HepG2 (cell line): ENCODE data around the gene PCDH12. TPM values are rescaled to one million over a fixed set of nuclear protein-coding genes. Genes with fewer than 3 reads are reported as not detected.

Source experiments
- JUND ChIP-seq: sonication (generic); formaldehyde crosslinking; IDR thresholded peaks from 2 replicates; pipeline ENCODE4 v1.8.0; 2022; ENCODE audit warnings: mild to moderate bottlenecking, missing genetic modification reagents
- MED8 ChIP-seq: sonication (generic); formaldehyde crosslinking; IDR thresholded peaks from 2 replicates; pipeline ENCODE4 v1.8.1; 2023; ENCODE audit warnings: mild to moderate bottlenecking, missing genetic modification reagents; ENCODE audit not compliant: insufficient replicate concordance
- PAWR ChIP-seq: sonication (generic); formaldehyde crosslinking; IDR thresholded peaks from 2 replicates; pipeline ENCODE4 v1.4.0; 2020; ENCODE audit warnings: missing genetic modification reagents, mild to moderate bottlenecking, borderline replicate concordance
- RAD21 ChIP-seq: fragments of 450-650 bp; formaldehyde crosslinking; IDR thresholded peaks from 2 replicates; pipeline ENCODE4 v1.5.0; 2020; ENCODE audit warnings: mild to moderate bottlenecking
- ZC3H4 ChIP-seq: sonication (generic); formaldehyde crosslinking; IDR thresholded peaks from 2 replicates; pipeline ENCODE4 v1.4.0; 2020; ENCODE audit warnings: missing genetic modification reagents, borderline replicate concordance
- polyA plus RNA-seq, 8 experiments: library from polyadenylated mRNA; depleted of rRNA in 3 of 8; stranded (reverse) in 7 of 8; unstranded in 1 of 8; fragments of >200 nt; fragmentation: Illumina TruSeq in 4 of 8; extraction: Trizol in 4 of 8; gene quantifications; 2 replicates each; pipeline versions ENCODE4 v1.2.1 to v1.2.3, GENCODE V29; 2011 to 2016; ENCODE audit warnings: low read depth in 4 of 8, missing spikeins in 1 of 8, mixed read lengths in 1 of 8; ENCODE audit not compliant: insufficient read depth in 1 of 8
- total RNA-seq, 5 experiments: library from RNA; depleted of rRNA; stranded (reverse); fragments of >200 nt; fragmentation: Illumina TruSeq; extraction: Trizol; gene quantifications; 2 replicates each; pipeline ENCODE4 v1.2.3, GENCODE V29; 2016; ENCODE audit warnings: low read depth in 1 of 5
- TF ChIP-seq, protein P1 (sequence below): sonication (generic); formaldehyde crosslinking; IDR thresholded peaks from 2 replicates; pipeline ENCODE4 v1.4.0; 2020; ENCODE audit warnings: missing genetic modification reagents
- TF ChIP-seq, protein P2 (sequence below): sonication (generic); formaldehyde crosslinking; IDR thresholded peaks from 2 replicates; pipeline ENCODE4 v1.4.0; 2020; ENCODE audit warnings: missing genetic modification reagents
- TF ChIP-seq, protein P3 (sequence below): sonication (generic); formaldehyde crosslinking; conservative IDR thresholded peaks from 2 replicates; pipeline ENCODE4 v1.5.0; 2020; ENCODE audit warnings: missing genetic modification reagents
- TF ChIP-seq, protein P4 (sequence below): sonication (generic); formaldehyde crosslinking; IDR thresholded peaks from 2 replicates; pipeline ENCODE4 v1.8.1; 2023; ENCODE audit warnings: mild to moderate bottlenecking, missing genetic modification reagents, borderline replicate concordance
- TF ChIP-seq, protein P5 (sequence below): sonication (generic); formaldehyde crosslinking; IDR thresholded peaks from 2 replicates; pipeline ENCODE4 v1.9.0; 2021; ENCODE audit warnings: missing genetic modification reagents, mild to moderate bottlenecking, borderline replicate concordance

Gene PCDH12
- total and polyA plus RNA-seq, 2 of the 13 experiments (the other 11 are each of a cell fraction or from before 2014, with no cell fraction given): not detected

DNA sequence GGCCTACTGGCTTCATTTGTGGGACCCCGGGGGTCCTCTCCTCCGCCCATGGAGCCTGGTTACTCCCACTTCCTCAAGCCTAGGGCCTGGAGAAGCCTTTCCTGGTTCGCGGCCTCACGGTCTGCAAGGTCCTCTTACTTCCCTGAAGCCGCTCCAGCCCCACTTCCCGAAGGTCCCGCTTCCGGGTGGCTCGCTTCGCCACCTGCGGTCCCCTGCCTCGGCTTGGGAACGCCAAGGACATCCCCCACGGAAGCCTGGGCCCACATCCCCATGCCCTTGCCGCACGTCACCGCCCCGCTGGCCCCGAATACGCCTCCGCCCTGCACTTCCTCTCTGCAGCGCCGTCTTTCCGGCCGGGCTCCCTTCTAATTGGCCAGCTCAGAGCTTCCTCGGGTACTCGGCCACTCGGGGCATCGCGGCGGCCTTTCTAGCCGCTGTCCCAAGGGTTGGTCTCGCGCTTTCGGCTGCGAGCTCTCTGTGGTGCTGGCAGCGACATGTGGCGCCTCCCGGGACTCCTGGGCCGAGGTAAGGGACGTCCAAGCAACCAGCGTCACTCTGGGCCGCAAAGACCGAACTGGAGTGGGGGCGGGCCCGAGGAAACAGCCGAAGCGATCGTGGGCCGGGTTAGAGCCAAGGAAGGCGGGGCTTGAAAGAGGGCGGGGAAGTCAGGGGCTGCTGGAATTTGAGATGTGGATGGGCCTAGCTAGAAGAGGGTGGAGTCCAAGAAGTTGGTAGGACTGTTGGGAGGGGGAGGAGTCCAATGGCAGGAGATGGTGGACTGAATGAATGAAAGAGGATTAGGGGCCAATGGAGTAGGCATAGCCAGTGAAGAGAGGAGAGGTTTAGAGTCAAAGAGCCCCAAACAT lies 34.3 kb downstream of the PCDH12 start, which contains the start of gene DELE1 (continued):
- TF ChIP-seq MED8 (CRISPR knock-in tag) (peak; percentile 78), PAWR (CRISPR knock-in tag) (0 out of 2 replicates have a peak, but pooled peaks have one; percentile 88), ZC3H4 (CRISPR knock-in tag) (no peak), JUND (CRISPR knock-in tag) (peak; percentile 47; the same call in 1 of the 2 replicates), RAD21 (CRISPR knock-in tag) (no peak)
- TF ChIP-seq, protein P1, sequence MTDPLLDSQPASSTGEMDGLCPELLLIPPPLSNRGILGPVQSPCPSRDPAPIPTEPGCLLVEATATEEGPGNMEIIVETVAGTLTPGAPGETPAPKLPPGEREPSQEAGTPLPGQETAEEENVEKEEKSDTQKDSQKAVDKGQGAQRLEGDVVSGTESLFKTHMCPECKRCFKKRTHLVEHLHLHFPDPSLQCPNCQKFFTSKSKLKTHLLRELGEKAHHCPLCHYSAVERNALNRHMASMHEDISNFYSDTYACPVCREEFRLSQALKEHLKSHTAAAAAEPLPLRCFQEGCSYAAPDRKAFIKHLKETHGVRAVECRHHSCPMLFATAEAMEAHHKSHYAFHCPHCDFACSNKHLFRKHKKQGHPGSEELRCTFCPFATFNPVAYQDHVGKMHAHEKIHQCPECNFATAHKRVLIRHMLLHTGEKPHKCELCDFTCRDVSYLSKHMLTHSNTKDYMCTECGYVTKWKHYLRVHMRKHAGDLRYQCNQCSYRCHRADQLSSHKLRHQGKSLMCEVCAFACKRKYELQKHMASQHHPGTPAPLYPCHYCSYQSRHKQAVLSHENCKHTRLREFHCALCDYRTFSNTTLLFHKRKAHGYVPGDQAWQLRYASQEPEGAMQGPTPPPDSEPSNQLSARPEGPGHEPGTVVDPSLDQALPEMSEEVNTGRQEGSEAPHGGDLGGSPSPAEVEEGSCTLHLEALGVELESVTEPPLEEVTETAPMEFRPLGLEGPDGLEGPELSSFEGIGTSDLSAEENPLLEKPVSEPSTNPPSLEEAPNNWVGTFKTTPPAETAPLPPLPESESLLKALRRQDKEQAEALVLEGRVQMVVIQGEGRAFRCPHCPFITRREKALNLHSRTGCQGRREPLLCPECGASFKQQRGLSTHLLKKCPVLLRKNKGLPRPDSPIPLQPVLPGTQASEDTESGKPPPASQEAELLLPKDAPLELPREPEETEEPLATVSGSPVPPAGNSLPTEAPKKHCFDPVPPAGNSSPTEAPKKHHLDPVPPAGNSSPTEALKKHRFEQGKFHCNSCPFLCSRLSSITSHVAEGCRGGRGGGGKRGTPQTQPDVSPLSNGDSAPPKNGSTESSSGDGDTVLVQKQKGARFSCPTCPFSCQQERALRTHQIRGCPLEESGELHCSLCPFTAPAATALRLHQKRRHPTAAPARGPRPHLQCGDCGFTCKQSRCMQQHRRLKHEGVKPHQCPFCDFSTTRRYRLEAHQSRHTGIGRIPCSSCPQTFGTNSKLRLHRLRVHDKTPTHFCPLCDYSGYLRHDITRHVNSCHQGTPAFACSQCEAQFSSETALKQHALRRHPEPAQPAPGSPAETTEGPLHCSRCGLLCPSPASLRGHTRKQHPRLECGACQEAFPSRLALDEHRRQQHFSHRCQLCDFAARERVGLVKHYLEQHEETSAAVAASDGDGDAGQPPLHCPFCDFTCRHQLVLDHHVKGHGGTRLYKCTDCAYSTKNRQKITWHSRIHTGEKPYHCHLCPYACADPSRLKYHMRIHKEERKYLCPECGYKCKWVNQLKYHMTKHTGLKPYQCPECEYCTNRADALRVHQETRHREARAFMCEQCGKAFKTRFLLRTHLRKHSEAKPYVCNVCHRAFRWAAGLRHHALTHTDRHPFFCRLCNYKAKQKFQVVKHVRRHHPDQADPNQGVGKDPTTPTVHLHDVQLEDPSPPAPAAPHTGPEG (CRISPR knock-in tag): no peak
- TF ChIP-seq, protein P2, sequence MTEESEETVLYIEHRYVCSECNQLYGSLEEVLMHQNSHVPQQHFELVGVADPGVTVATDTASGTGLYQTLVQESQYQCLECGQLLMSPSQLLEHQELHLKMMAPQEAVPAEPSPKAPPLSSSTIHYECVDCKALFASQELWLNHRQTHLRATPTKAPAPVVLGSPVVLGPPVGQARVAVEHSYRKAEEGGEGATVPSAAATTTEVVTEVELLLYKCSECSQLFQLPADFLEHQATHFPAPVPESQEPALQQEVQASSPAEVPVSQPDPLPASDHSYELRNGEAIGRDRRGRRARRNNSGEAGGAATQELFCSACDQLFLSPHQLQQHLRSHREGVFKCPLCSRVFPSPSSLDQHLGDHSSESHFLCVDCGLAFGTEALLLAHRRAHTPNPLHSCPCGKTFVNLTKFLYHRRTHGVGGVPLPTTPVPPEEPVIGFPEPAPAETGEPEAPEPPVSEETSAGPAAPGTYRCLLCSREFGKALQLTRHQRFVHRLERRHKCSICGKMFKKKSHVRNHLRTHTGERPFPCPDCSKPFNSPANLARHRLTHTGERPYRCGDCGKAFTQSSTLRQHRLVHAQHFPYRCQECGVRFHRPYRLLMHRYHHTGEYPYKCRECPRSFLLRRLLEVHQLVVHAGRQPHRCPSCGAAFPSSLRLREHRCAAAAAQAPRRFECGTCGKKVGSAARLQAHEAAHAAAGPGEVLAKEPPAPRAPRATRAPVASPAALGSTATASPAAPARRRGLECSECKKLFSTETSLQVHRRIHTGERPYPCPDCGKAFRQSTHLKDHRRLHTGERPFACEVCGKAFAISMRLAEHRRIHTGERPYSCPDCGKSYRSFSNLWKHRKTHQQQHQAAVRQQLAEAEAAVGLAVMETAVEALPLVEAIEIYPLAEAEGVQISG (CRISPR knock-in tag): peak; percentile 97
- TF ChIP-seq, protein P3, sequence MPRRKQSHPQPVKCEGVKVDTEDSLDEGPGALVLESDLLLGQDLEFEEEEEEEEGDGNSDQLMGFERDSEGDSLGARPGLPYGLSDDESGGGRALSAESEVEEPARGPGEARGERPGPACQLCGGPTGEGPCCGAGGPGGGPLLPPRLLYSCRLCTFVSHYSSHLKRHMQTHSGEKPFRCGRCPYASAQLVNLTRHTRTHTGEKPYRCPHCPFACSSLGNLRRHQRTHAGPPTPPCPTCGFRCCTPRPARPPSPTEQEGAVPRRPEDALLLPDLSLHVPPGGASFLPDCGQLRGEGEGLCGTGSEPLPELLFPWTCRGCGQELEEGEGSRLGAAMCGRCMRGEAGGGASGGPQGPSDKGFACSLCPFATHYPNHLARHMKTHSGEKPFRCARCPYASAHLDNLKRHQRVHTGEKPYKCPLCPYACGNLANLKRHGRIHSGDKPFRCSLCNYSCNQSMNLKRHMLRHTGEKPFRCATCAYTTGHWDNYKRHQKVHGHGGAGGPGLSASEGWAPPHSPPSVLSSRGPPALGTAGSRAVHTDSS (CRISPR knock-in tag): no peak
- TF ChIP-seq, protein P4, sequence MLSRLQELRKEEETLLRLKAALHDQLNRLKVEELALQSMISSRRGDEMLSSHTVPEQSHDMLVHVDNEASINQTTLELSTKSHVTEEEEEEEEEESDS: no peak
- TF ChIP-seq, protein P5, sequence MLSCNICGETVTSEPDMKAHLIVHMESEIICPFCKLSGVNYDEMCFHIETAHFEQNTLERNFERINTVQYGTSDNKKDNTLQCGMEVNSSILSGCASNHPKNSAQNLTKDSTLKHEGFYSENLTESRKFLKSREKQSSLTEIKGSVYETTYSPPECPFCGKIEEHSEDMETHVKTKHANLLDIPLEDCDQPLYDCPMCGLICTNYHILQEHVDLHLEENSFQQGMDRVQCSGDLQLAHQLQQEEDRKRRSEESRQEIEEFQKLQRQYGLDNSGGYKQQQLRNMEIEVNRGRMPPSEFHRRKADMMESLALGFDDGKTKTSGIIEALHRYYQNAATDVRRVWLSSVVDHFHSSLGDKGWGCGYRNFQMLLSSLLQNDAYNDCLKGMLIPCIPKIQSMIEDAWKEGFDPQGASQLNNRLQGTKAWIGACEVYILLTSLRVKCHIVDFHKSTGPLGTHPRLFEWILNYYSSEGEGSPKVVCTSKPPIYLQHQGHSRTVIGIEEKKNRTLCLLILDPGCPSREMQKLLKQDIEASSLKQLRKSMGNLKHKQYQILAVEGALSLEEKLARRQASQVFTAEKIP (CRISPR knock-in tag): no peak
